Osteoblast (primary cell): Measurements from ENCODE around the gene APC2. TPM values are rescaled to one million over a fixed set of nuclear protein-coding genes. Genes with fewer than 3 reads are reported as not detected.

Experiments used
- DNase-seq: peaks from one replicate; pipeline ENCODE4 v3.0.0; 2011; ENCODE audit warnings: low spot score, mixed read lengths; ENCODE audit not compliant: insufficient read length; ENCODE audit errors: missing footprints
- H2AFZ ChIP-seq: 2 replicates; pipeline ENCODE4 v1.6.0; 2011; ENCODE audit warnings: mild to moderate bottlenecking, low read length
- H3K27ac ChIP-seq: 2 replicates; pipeline ENCODE4 v1.5.1; 2011; ENCODE audit warnings: mild to moderate bottlenecking, low read depth, low read length, moderate library complexity
- H3K27me3 ChIP-seq: 2 replicates; pipeline ENCODE4 v1.6.0; 2012; ENCODE audit warnings: mild to moderate bottlenecking, control low read depth, inconsistent platforms, low read length, moderate library complexity; ENCODE audit not compliant: insufficient read depth
- H3K36me3 ChIP-seq: 2 replicates; pipeline ENCODE4 v1.5.1; 2011; ENCODE audit warnings: mild to moderate bottlenecking, low read length, control low read depth, moderate library complexity; ENCODE audit not compliant: insufficient read depth
- H3K4me1 ChIP-seq: 2 replicates; pipeline ENCODE4 v1.5.1; 2011; ENCODE audit warnings: mild to moderate bottlenecking, low read length, control low read depth, moderate library complexity; ENCODE audit not compliant: insufficient read depth
- H3K4me2 ChIP-seq: 2 replicates; pipeline ENCODE4 v1.6.0; 2011; ENCODE audit warnings: mild to moderate bottlenecking, low read length; ENCODE audit not compliant: insufficient read depth
- H3K4me3 ChIP-seq: fragments of 200-600 bp; sonication (generic); 3 replicates; pipeline ENCODE4 v1.5.1; 2012; ENCODE audit warnings: mild to moderate bottlenecking, low read length, inconsistent platforms; ENCODE audit not compliant: insufficient read depth
- H3K79me2 ChIP-seq: 2 replicates; pipeline ENCODE4 v1.6.0; 2012; ENCODE audit warnings: mild to moderate bottlenecking, low read length, control low read depth, inconsistent platforms; ENCODE audit not compliant: insufficient read depth
- H3K9me3 ChIP-seq: 2 replicates; pipeline ENCODE4 v1.5.1; 2011; ENCODE audit warnings: low read depth, low read length, control low read depth
- H4K20me1 ChIP-seq: 2 replicates; pipeline ENCODE4 v1.6.0; 2012; ENCODE audit warnings: mild to moderate bottlenecking, low read length, control low read depth; ENCODE audit not compliant: insufficient read depth
- CTCF ChIP-seq: IDR thresholded peaks from 2 replicates; pipeline ENCODE4 v1.5.1; 2011; ENCODE audit warnings: mild to moderate bottlenecking, low read depth, low read length, moderate library complexity; ENCODE audit errors: extremely low read depth
- total RNA-seq: library from RNA; depleted of rRNA; stranded (reverse); fragments of >200 nt; gene quantifications from 2 replicates; pipeline ENCODE4 v1.2.3, GENCODE V29; 2012

APC2 gene
- total RNA-seq, 1 donor, result 0.36 TPM

GRCh38 chr19:1508507-1508856 is 58.6 kb downstream of the APC2 start:
- Histone ChIP-seq H3K9me3 (peaks cover 6% of the 10 kb centered on the region), H4K20me1 (no peaks in the 10 kb centered on the region), H3K27me3 (peaks cover 35% of the 10 kb centered on the region), H3K4me2 (no peak overlapping the region), H3K4me1 (no peaks in the 10 kb centered on the region), H3K36me3 (no peaks in the 10 kb centered on the region), H3K27ac (no peak overlapping the region), H3K4me3 (no peak overlapping the region), H2AFZ (no peak overlapping the region), H3K79me2 (no peaks in the 10 kb centered on the region)
- no peak for TF ChIP-seq CTCF
- no peak for DNase-seq

GRCh38 chr19:1509602-1510441 is 59.9 kb downstream of the APC2 start:
- Histone ChIP-seq H3K36me3 (no peaks in the 10 kb centered on the region), H3K9me3 (peaks cover 6% of the 10 kb centered on the region), H3K4me2 (no peak overlapping the region), H3K27ac (no peak overlapping the region), H4K20me1 (no peaks in the 10 kb centered on the region), H2AFZ (no peak overlapping the region), H3K4me3 (no peak overlapping the region), H3K79me2 (no peaks in the 10 kb centered on the region), H3K4me1 (no peaks in the 10 kb centered on the region), H3K27me3 (peaks cover 26% of the 10 kb centered on the region)
- no peak for TF ChIP-seq CTCF
- DNase-seq, result no peak

- no peak for DNase-seq
Measured at GRCh38 chr19:1510442-1510806, 60.5 kb downstream of the APC2 start.

More at GRCh38 chr19:1510442-1510806, 60.5 kb downstream of the APC2 start:
- Histone ChIP-seq H3K4me3 (no peak overlapping the region), H2AFZ (no peak overlapping the region), H3K9me3 (peaks cover 5% of the 10 kb centered on the region), H3K27me3 (peaks cover 26% of the 10 kb centered on the region), H3K79me2 (no peaks in the 10 kb centered on the region), H3K4me2 (no peak overlapping the region), H4K20me1 (no peaks in the 10 kb centered on the region), H3K36me3 (no peaks in the 10 kb centered on the region), H3K27ac (no peak overlapping the region), H3K4me1 (no peaks in the 10 kb centered on the region)
- no peak for TF ChIP-seq CTCF
